HG03520 (cell line): ENCODE results near the gene SLC27A3.
"Not testable (repeated sequence)": the region's sequence is repeated elsewhere in the genome, so short reads cannot be mapped to it uniquely, and the experiment has no call there.

ENCODE experiments used
- ATAC-seq: cut with Tn5 transposase; IDR thresholded peaks from one replicate; pipeline ENCODE4 v1.9.1; 2021; ENCODE audit warnings: mild to moderate bottlenecking, moderate library complexity; ENCODE audit not compliant: unreplicated experiment

SLC27A3 gene

GRCh38 chr1:153760440-153760839 lies 14.8 kb upstream of the SLC27A3 start:
- no peak for ATAC-seq

GRCh38 chr1:153763365-153764225 lies 11.6 kb upstream of the SLC27A3 start:
- ATAC-seq: no peak

- no peak for ATAC-seq
Observed at GRCh38 chr1:153764310-153764709, 10.9 kb upstream of the SLC27A3 start.

GRCh38 chr1:153766663-153767062 lies 8.5 kb upstream of the SLC27A3 start:
- ATAC-seq: not testable (repeated sequence)

GRCh38 chr1:153767519-153767918 lies 7.7 kb upstream of the SLC27A3 start:
- ATAC-seq: no peak

GRCh38 chr1:153768316-153769181 lies 6.7 kb upstream of the SLC27A3 start:
- no peak for ATAC-seq

GRCh38 chr1:153769221-153769620 lies 6.0 kb upstream of the SLC27A3 start:
- no peak for ATAC-seq

GRCh38 chr1:153770797-153771196 lies 4.4 kb upstream of the SLC27A3 start:
- no peak for ATAC-seq

- no peak for ATAC-seq
Observed at GRCh38 chr1:153771261-153771660, 3.9 kb upstream of the SLC27A3 start.

GRCh38 chr1:153771841-153772593 lies 3.2 kb upstream of the SLC27A3 start:
- ATAC-seq: no peak

- ATAC-seq: no peak
Observed at GRCh38 chr1:153773096-153773921, 1.9 kb upstream of the SLC27A3 start.

- no peak for ATAC-seq
Observed at GRCh38 chr1:153774026-153774595, 1.1 kb upstream of the SLC27A3 start.

GRCh38 chr1:153775458-153776327 lies 486 bp downstream of the SLC27A3 start:
- peak; percentile 44 for ATAC-seq

GRCh38 chr1:153776352-153776751 lies 1.1 kb downstream of the SLC27A3 start:
- no peak for ATAC-seq

- ATAC-seq: no peak
Observed at GRCh38 chr1:153776845-153777370, 1.7 kb downstream of the SLC27A3 start.

- ATAC-seq: no peak
Observed at GRCh38 chr1:153777648-153778047, 2.4 kb downstream of the SLC27A3 start.

GRCh38 chr1:153778051-153778823 lies 3.0 kb downstream of the SLC27A3 start:
- ATAC-seq: no peak
